KMS-11 (cell line): ENCODE results near the gene GPC3.

Experiments
- H2AFZ ChIP-seq: fragments of 200-600 bp; sonication (generic); 2 replicates; pipeline ENCODE4 v1.6.1; 2016; ENCODE audit warnings: antibody characterized with exemption, mixed run types, low read depth
- H3K27ac ChIP-seq: fragments of 200-600 bp; sonication (generic); 2 replicates; pipeline ENCODE4 v1.6.1; 2016; ENCODE audit warnings: mild to moderate bottlenecking, mixed run types
- H3K27me3 ChIP-seq: fragments of 200-600 bp; sonication (generic); 2 replicates; pipeline ENCODE4 v1.6.1; 2017; ENCODE audit warnings: mild to moderate bottlenecking, low read depth, mixed run types, moderate library complexity; ENCODE audit not compliant: insufficient read depth
- H3K36me3 ChIP-seq: fragments of 200-600 bp; sonication (generic); 2 replicates; pipeline ENCODE4 v1.6.1; 2017; ENCODE audit warnings: mild to moderate bottlenecking, mixed run types; ENCODE audit not compliant: insufficient read depth
- H3K4me1 ChIP-seq: fragments of 200-600 bp; sonication (generic); 2 replicates; pipeline ENCODE4 v1.6.1; 2016; ENCODE audit warnings: mild to moderate bottlenecking, low read depth, mixed run types; ENCODE audit not compliant: poor library complexity, severe bottlenecking
- H3K4me2 ChIP-seq: fragments of 200-600 bp; sonication (generic); 2 replicates; pipeline ENCODE4 v1.7.0; 2016; ENCODE audit warnings: mild to moderate bottlenecking, mixed run types
- H3K4me3 ChIP-seq: fragments of 200-600 bp; sonication (generic); IDR thresholded peaks from 2 replicates; pipeline ENCODE4 v1.6.1; 2017; ENCODE audit warnings: low read depth, low read length, mixed read lengths; ENCODE audit not compliant: insufficient read depth
- H3K79me2 ChIP-seq: fragments of 200-600 bp; sonication (generic); 2 replicates; pipeline ENCODE4 v1.6.1; 2016; ENCODE audit warnings: low read depth, mixed run types; ENCODE audit not compliant: insufficient read depth
- H3K9ac ChIP-seq: fragments of 200-600 bp; sonication (generic); 2 replicates; pipeline ENCODE4 v1.6.1; 2016; ENCODE audit warnings: mild to moderate bottlenecking, mixed run types
- H4K20me1 ChIP-seq: fragments of 200-600 bp; sonication (generic); 2 replicates; pipeline ENCODE4 v1.6.1; 2016; ENCODE audit warnings: mild to moderate bottlenecking, mixed run types; ENCODE audit not compliant: insufficient read depth
- TF ChIP-seq, protein P1 (sequence below): fragments of 200-600 bp; sonication (generic); conservative IDR thresholded peaks from 2 replicates; pipeline ENCODE4 v1.6.1; 2017; ENCODE audit warnings: low read depth, mild to moderate bottlenecking, antibody characterized with exemption, low read length, moderate library complexity, mixed read lengths

Gene GPC3

DNA sequence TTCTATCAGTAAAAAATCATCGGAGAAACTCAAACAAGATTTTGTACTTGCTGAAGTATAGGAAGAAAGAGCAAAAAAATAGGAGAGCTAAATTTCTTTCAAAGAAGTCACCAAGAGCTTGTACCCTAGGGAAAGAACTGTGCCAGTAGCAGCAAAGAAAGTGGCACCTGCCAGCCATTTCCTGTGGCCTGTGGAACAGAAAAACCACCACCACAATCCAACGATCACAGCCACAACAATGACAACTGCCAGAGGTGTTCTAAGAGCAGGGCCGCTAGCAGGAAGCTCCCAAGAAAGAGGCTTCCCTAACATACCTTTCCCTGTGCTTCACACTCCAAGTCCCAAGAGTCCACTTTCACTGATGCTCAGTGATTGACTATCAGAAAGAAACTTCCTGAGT lies 304.0 kb downstream of the GPC3 start:
- Histone ChIP-seq H3K4me2 (no peak overlapping the region), H3K4me3 (no peak overlapping the region), H3K9ac (no peak overlapping the region), H3K36me3 (no peaks in the 10 kb centered on the region), H4K20me1 (no peaks in the 10 kb centered on the region), H2AFZ (no peak overlapping the region), H3K4me1 (no peaks in the 10 kb centered on the region), H3K79me2 (no peaks in the 10 kb centered on the region), H3K27ac (no peak overlapping the region), H3K27me3 (no peaks in the 10 kb centered on the region)
- TF ChIP-seq, protein P1, sequence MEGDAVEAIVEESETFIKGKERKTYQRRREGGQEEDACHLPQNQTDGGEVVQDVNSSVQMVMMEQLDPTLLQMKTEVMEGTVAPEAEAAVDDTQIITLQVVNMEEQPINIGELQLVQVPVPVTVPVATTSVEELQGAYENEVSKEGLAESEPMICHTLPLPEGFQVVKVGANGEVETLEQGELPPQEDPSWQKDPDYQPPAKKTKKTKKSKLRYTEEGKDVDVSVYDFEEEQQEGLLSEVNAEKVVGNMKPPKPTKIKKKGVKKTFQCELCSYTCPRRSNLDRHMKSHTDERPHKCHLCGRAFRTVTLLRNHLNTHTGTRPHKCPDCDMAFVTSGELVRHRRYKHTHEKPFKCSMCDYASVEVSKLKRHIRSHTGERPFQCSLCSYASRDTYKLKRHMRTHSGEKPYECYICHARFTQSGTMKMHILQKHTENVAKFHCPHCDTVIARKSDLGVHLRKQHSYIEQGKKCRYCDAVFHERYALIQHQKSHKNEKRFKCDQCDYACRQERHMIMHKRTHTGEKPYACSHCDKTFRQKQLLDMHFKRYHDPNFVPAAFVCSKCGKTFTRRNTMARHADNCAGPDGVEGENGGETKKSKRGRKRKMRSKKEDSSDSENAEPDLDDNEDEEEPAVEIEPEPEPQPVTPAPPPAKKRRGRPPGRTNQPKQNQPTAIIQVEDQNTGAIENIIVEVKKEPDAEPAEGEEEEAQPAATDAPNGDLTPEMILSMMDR, result no peak

DNA sequence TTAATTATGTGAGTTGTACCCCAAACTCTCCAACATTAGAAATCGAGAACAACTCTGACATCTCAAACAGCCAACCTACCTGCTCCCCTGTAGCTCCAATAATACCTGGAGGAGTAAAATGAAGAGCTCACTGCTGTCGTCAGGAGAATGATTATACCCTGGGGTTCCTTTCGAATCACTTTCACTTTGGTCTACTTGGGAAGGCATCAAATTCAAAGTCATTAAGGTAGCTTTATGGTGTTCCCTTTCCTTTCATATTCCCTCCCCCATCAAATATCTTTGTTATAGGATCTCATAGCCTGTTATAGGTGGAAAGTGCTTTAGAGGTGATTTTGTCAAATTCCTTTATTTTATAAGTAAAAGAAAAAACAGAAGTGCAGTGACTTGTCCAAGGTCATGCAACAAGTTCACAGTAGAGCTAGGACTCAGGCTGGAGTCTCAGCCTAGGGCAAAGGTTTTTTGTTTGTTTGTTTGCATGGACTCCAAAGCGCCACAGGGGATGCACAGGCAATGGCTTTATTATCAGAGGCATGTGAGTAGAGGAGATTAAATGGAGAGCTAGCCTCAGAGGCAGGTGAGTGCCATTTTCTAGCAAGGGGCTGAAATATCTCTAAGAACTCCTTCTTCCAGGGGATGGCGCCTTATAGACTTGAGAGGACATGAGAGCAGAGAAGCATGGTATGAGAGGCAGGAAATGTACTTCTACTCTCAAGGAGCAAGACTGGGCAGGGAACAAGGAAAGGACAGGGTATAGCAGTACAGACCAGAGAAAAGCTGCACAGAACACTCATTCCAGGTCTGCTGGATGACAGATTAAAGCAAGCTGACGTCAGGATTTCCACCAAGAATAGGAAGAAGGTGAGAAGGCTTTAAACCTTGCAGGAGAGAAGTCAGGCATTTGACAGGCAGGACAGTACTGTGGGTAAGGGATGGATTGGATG lies 308.0 kb downstream of the GPC3 start:
- Histone ChIP-seq H4K20me1 (no peaks in the 10 kb centered on the region), H2AFZ (no peak overlapping the region), H3K4me2 (no peak overlapping the region), H3K4me3 (no peak overlapping the region), H3K9ac (no peak overlapping the region), H3K27me3 (no peaks in the 10 kb centered on the region), H3K27ac (no peak overlapping the region), H3K79me2 (no peaks in the 10 kb centered on the region), H3K4me1 (no peaks in the 10 kb centered on the region), H3K36me3 (no peaks in the 10 kb centered on the region)
- TF ChIP-seq, protein P1, result no peak

DNA sequence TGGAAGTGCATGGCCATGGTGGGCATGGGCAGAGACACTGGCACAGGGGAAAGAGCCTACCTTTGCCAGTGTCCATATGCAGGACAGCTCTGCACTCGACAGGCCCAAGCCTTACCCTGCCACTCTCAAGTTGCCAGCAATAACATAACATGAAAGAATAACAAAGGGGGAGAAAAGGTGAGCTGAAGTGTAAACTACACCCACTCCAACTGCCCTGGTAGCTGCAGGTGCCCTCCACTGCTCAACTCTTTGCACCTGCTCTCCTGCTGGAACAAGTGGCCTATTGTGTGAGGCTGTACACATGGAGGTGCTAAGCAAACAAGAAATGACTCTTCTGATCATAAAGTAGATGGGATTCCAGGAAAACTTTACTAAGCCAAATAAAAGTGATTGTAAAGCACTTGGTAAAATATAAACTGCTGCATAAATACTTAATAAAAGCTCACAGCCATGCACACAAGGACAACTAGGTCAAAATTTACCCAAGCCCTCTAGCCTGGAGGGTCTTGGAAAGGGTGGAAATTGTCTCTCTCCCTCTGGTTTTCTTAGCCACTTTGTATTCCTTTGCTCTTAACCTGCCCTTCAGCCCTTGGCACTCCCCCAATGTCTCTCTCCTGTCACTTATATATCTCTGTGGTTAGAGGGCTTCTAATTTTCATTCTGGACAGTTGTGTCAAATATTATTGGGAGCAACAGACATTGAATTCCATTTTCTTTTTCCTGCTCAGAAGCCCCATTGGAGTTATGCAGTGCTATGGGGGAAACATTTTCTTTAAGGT lies 308.9 kb downstream of the GPC3 start:
- Histone ChIP-seq H3K4me1 (no peaks in the 10 kb centered on the region), H3K27me3 (no peaks in the 10 kb centered on the region), H3K36me3 (no peaks in the 10 kb centered on the region), H2AFZ (no peak overlapping the region), H3K27ac (no peak overlapping the region), H3K9ac (no peak overlapping the region), H4K20me1 (no peaks in the 10 kb centered on the region), H3K79me2 (no peaks in the 10 kb centered on the region), H3K4me2 (no peak overlapping the region), H3K4me3 (no peak overlapping the region)
- TF ChIP-seq, protein P1, result no peak

DNA sequence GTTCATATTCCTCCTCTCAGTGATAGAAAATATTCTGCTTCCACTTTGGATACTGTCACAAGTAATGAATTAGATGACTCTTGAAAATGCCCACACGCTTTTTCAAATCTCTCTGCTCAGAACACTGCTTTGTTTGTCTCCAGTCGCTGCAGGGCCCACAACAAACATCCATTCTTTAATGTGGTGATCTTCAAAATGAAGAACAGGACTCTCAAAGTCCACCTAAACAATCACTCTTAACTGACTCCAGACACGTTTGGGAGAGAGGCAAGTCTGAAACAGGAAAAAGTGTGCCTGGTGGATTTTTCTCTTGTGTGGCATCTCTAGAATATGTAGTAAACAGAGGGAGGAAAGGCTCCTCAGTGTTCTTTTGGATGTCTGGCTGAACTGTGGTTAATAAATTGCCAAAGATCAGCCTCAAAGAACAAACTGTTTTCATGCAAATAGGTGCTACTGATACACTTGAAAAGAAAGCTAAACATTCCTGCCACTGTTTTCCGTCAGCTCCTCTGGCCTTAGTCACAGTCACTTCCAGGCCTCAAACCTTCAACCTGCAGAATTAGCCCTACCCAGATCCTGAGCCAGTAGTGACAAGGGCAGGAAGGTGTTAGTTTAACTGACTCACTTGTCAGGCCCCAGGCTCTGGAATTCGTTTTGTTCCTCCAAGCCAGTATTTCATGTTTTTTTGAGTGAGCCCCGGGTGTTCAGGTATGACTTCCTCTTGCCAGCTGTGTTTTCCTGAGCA lies 310.5 kb downstream of the GPC3 start:
- TF ChIP-seq, protein P1, result no peak
- no peaks in the 10 kb centered on the region for H3K79me2 ChIP-seq
- H3K27me3 ChIP-seq, result no peaks in the 10 kb centered on the region
- H3K9ac ChIP-seq, result no peak overlapping the region
- H3K4me3 ChIP-seq, result no peak overlapping the region
- no peaks in the 10 kb centered on the region for H3K36me3 ChIP-seq
- no peak overlapping the region for H3K27ac ChIP-seq
- no peaks in the 10 kb centered on the region for H3K4me1 ChIP-seq
- H4K20me1 ChIP-seq, result no peaks in the 10 kb centered on the region
- H2AFZ ChIP-seq, result no peak overlapping the region
- no peak overlapping the region for H3K4me2 ChIP-seq
